HFF-Myc (cell line): ENCODE data around the gene SAMD4A.

Experiments used
- DNase-seq: peaks from one replicate; pipeline ENCODE4 v3.0.0-alpha.2; 2011; ENCODE audit warnings: low read depth; ENCODE audit errors: extremely low read depth
- H3K4me3 ChIP-seq: replicated peaks from 2 replicates; pipeline ENCODE4 v1.5.1; 2011; ENCODE audit warnings: low read depth, mild to moderate bottlenecking, control low read depth, low read length
- TF ChIP-seq, protein P1 (sequence below): IDR thresholded peaks from 2 replicates; pipeline ENCODE4 v1.5.1; 2012; ENCODE audit warnings: mild to moderate bottlenecking, low read depth, low read length, control low read depth; ENCODE audit errors: missing control alignments

Gene SAMD4A

DNA sequence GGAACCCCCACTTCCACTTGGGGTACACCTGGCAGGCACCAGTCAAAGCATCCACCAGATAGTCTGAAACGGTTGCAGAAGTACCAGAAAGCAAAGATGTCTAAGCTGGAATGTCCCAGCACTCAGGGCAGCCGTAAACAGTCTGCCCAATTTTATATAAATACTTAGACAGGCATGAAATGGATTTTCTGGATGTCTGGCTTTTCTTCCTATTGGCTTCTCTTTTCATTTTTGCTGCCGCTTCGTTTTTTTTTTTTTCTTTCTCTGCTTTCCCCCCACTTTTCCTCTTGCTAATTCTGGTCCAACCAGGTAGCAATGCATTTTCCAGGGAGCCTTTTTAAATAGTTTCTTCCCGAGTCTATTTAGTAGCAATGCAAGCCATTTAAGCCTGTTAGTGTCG is 168.0 kb downstream of the SAMD4A start:
- TF ChIP-seq, protein P1, sequence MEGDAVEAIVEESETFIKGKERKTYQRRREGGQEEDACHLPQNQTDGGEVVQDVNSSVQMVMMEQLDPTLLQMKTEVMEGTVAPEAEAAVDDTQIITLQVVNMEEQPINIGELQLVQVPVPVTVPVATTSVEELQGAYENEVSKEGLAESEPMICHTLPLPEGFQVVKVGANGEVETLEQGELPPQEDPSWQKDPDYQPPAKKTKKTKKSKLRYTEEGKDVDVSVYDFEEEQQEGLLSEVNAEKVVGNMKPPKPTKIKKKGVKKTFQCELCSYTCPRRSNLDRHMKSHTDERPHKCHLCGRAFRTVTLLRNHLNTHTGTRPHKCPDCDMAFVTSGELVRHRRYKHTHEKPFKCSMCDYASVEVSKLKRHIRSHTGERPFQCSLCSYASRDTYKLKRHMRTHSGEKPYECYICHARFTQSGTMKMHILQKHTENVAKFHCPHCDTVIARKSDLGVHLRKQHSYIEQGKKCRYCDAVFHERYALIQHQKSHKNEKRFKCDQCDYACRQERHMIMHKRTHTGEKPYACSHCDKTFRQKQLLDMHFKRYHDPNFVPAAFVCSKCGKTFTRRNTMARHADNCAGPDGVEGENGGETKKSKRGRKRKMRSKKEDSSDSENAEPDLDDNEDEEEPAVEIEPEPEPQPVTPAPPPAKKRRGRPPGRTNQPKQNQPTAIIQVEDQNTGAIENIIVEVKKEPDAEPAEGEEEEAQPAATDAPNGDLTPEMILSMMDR: no peak
- no peak overlapping the region for H3K4me3 ChIP-seq
- DNase-seq: no peak

DNA sequence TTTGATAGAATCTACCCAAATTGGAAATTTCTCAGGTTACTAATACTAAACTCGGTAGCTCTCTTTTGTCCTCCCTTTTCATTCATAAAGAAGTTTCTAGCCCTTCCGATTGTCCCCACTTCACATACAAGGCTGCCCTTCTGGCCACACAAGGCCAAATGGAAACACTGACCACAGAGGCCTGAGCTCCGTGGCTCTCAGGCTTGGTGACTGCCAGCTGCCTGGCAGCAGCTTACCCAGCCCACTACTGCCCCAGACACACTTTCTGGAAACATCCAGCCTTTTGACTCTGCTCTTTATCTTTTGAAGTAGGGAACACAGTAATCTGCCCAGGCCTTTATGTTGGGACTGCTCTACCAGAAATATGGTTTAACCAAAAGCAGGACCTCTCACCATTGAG is 168.5 kb downstream of the SAMD4A start:
- DNase-seq: no peak
- no peak overlapping the region for H3K4me3 ChIP-seq
- TF ChIP-seq, protein P1: no peak

- peak; percentile 37 for DNase-seq
- TF ChIP-seq, protein P1: no peak
- no peak overlapping the region for H3K4me3 ChIP-seq
Observed at GRCh38 chr14:54737132-54737711, 170.3 kb downstream of the SAMD4A start.

GRCh38 chr14:54738009-54738408 is 171.1 kb downstream of the SAMD4A start:
- TF ChIP-seq, protein P1: no peak
- no peak for DNase-seq
- no peak overlapping the region for H3K4me3 ChIP-seq

GRCh38 chr14:54739514-54739913 is 172.6 kb downstream of the SAMD4A start:
- TF ChIP-seq, protein P1: no peak
- no peak for DNase-seq
- no peak overlapping the region for H3K4me3 ChIP-seq

- TF ChIP-seq, protein P1: no peak
- DNase-seq: no peak
- no peak overlapping the region for H3K4me3 ChIP-seq
Observed at GRCh38 chr14:54742492-54743350, 175.8 kb downstream of the SAMD4A start.
